Suppressor macrophage treated with lipopolysaccharide for 1 hour (primary cell): Measurements from ENCODE around the gene CTDP1.
"Not testable (repeated sequence)": the region's sequence is repeated elsewhere in the genome, so short reads cannot be mapped to it uniquely, and the experiment has no call there.

Experiments
- DNase-seq, 3 donors: peaks; one replicate each; pipeline ENCODE4 v3.0.0-alpha.2; 2020 to 2022

The CTDP1 gene

DNA sequence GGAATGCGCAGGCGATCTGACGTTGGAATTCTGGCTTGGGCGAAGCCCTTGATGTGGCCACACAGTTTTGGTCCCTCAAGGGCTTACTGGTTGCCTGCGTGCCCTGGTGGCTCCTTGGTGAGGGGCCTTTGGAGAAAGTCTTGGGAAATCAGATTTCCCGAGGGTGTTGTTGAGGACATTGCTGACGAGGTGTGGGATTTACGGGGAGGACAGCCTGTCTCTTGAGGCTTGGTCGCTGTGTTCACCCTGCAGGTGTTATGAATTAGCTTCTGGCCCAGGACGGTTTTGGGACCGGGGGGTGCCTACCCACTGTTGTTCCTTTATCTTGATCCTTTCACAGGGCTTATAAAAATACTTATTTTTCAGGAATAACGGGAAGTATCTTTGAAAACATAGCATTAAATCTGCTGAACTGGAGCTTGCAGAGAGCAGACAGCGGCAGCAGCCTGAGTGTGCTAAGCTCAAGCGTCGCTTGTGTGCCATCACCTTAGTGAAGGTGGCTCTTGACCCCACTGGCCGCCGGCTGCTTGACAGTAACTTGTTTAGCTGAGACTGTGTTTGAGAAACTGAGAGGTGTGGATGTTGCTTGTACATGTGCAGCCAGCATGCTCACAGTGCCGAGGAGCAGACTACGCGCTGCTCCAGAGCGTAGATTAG, 4.2 kb downstream of the CTDP1 start:
- DNase-seq = no peak

DNA sequence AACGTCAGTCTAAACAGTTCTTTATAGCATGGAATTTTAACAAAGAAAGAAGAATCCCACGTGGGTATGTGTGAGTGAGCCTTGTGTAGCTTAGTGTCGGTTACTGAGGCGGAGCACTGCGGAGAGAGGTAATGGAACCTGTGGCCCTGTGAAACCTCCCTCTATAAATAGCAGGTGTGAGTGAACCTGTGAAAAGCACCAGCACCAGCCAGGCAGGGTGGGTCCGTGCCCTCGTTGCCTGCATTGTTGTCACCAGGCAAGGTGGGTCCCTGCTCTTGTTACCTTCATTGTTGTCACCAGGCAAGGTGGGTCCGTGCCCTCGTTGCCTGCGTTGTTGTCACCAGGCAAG, 4.7 kb downstream of the CTDP1 start:
- DNase-seq = no peak

DNA sequence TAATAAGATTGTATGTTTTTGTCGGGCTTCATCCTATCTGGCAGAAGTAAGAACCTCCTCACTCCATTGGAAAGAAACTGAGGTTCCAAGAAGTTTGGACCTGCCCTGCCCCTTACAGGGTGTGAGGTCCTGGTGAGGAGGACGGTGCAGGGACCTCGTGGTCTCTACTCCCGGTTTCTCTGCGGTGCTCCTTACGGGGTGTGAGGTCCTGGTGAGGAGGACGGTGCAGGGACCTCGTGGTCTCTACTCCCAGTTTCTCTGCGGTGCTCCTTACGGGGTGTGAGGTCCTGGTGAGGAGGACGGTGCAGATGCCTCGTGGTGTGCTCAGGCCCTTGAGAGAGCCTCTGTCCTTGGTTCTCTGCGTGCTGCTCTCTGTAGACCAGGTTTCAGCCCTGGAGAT, 5.2 kb downstream of the CTDP1 start:
- no peak for DNase-seq

DNA sequence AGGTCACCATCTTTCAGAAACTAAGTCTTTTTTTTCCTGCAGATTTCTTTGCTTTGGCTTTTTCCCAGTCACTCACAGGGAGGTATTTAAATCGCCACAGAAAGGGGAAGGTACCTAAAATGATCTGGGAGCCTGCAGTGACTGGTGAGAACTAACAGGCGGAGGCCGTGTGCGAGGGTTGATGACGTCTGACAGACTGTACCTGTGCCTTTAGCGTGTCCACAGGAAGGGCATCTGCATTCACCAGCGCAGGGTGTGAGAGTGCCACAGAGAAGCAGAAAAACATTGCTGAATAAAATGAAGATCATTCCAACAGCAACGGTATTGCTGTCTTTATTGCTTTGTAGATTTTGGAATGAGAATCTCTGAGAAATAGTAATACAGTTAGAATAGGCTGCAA, 5.7 kb downstream of the CTDP1 start:
- DNase-seq = no peak

DNA sequence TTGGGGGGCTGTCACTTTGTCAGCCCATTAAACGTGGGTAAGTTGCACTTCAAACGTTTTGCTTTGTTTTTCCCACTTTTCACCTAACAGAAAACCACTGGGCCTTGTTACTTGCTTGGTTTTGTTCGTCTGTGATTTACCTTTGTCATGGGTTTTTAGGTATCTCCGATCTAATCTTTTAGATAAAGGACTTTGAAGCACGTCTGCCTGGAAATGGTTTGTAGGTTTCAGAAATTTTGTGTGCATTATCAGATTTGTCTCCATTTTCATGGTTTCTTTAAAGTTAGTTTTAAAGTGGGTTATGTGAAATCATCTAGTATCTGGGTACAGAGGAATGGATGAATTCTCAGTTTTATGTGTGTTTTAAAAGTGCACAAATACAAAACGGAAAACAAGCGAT, 6.4 kb downstream of the CTDP1 start:
- DNase-seq = no peak

DNA sequence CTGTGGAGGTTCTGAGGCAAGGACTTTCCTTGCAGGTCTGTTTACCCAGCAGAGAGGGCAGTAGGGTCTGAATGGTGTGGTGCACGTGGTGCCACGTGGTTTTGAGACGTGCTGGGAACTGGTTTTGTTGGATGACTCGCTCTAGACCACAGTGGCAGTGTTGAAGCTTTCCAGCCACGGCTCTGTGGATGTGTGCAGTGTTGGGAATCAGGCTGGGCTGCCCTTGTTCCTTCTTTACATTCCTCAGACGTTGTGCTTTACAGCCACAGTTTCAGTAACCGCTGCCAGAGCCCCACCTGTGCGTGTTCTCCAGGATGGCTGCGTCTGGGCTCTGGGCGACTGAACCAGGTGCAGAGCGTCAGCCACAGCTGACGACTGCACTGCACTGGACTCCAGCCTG, 8.2 kb downstream of the CTDP1 start:
- no peak for DNase-seq

DNA sequence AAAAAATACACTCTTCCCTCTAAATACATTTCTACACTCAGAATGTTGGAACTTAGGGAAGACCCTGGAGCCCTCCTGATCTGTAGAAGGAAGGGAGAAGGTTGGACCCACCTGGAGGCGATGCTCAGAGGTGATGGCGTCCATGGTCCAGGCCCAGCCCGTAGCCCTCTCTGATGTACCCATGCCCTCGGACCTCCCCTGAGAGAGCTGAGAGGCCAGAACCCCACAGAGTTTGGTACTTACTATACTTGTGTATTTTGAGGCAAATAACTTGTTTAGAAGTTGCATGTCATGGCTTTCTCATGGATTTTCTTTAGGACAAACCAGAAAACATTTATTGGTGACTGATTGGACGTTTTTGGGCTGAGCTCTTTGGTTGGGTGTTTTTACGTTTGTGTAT, 10.5 kb downstream of the CTDP1 start:
- DNase-seq = no peak

DNA sequence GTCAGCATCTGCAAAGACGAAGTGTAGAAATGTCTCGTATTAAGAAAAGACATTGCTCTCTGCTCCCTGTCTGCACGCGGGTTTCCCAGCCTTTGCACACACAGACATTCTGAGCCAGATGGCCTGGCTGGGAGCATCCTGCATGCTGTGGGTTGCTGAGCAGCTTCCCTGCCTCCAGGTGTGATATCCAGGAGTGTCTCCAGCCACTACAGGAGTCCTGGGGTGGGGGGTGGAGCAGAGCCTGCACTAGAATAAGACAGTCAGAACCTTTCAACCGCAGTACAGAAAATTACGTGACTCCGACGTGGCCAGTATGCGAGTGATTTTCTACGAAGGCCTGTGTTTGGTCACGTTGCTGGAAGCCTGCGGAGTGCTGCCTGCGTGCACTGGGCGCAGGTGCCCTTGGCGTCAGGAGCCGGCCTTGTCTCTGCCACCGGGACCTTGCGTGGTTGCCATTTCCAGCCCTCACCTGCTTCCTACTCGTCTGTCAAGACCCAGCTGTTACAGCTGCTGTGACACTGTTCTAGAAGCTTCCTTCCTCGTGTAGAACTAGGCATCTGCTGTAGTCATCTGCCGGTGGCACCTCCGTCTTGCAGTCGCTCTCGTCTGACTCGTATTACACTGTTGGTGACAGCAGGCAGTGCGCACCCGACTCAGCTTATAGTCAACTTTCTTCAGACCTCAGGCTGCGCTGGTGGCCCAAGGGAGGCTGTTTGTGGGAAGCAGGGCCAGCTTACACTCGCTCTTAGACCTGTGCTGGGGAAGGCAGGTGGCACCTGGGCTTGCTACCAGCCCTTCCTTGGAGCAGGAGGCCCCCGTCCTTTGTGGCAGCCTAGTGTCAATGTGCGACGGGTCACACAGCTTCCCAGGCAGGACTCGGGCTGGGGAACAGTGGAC, 11.2 kb downstream of the CTDP1 start:
- DNase-seq = no peak

DNA sequence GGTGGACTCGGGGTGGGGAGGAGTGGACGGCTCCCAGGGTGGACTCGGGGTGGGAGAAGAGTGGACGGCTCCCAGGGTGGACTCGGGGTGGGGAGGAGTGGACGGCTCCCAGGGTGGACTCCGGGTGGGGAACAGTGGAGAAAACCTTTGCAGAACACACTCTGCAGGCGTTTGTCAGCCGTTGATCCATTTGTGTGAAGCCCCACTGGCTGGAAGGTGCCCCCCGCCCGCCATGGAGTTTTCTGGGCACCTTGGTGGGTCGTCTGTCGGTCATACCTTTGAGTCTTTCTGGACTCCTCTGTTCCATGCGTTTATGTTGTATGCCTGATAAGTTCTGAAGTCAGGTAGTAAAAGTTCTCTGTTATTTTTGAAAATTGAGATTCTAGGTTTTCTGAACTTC, 12.5 kb downstream of the CTDP1 start:
- no peak for DNase-seq

DNA sequence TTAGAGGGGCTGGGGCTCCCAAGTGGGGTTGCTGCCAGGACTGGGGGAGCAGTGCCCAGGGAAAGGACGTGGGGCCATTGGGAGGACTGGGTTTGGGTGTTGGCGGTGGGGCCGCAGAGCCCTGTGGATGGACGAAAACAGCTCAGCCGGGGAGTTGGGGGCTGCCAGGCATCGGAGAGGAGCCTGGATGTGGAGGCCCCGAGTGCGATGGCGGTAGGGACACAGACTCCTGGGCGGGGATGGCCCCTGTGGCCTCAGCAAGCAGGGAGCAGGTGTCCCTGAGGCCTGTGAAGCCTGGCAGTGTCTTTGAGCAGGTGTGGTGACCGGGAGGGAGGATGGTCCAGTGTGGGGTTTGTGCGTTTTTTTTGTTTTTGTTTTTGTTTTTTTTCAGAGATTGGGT, 13.3 kb downstream of the CTDP1 start:
- DNase-seq = no peak

DNA sequence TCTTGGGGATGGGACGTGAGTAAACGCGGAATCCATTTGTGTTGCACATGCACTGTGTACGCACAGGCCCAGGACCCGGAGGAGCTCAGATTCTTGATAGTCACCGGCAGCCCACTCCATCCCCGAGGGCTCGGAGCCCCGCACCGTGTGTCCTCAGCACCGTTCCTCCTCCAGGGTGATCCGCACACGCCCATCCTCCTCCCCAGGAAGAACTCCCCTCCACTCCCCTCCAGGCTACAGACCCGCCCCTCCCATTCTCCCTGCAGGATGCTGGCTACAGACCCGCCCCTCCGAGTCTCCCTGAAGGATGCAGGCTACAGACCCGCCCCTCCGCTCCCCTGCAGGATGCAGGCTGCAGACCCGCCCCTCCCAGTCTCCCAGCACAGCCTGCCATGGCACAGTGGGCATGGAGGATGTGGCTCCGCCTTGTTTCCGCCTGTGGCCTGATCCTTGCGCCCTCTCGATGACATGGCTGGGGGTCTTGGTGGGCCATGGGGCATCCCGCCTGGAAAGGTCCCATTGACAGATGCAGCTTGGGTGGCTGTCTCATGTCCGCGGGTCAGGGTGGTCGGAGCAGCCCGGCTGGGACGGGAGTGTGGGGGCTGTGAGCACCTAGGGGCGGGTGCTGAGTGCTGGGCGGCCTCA, 14.1 kb downstream of the CTDP1 start:
- DNase-seq = no peak

DNA sequence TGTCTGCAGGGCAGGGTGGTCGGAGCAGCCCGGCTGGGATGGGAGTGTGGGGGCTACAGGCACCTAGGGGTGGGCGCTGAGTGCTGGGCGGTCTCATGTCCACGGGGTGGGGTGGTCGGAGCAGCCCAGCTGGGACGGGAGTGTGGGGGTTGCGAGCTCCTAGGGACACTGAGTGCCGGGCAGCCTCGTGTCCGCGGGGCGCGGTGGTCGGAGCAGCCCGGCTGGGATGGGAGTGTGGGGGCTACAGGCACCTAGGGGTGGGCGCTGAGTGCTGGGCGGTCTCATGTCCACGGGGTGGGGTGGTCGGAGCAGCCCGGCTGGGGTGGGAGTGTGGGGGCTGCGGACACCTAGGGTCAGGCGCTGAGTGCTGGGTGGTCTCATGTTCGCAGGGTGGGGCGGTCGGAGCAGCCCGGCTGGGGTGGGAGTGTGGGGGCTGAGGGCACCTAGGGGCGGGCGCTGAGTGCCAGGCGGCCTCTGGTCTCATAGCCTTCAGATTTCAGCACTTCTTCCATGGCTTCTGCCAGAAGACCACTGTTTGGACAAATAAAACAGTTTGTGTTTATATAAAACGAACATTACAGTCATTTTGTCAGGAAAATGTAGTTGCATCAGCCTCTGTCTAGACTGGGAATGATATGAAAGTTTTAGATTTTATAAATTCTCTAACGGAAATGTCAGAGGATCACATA, 14.7 kb downstream of the CTDP1 start:
- DNase-seq = not testable (repeated sequence)

DNA sequence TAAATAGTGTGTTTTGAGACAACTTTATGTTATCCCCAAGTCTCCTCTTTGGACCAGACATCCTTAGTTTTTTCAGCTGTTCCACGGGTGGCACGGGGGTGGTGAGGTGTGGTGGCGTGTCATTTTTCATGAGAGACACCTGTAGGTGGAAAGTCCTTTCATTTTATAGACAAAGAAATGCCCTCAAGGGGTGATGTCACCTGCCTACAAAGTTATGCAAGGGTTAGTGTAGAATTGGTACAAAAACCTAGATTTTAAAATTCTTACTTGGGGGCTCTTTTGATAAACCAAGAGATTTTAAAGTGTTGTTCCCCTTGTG, 15.3 kb downstream of the CTDP1 start:
- no peak for DNase-seq

DNA sequence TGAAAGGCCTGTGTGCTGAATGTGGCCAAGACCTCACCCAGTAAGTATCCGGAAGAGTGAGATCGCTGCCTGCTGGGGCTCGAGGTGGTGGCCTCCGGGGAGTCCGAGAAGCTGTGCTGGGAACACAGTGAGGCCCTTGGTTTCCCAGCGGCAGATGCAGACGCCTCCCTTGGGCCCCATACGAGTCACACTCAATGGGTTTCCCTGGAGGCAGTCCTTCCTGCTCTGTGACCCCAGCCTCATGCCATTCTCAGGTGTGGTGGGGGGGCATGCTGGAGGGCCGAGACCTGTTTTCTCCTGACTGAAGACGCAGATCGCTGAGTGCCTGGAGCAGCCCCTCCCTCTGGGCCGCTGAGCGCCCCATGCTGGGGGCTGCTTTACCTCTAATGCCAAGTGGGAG, 15.7 kb downstream of the CTDP1 start:
- no peak for DNase-seq

DNA sequence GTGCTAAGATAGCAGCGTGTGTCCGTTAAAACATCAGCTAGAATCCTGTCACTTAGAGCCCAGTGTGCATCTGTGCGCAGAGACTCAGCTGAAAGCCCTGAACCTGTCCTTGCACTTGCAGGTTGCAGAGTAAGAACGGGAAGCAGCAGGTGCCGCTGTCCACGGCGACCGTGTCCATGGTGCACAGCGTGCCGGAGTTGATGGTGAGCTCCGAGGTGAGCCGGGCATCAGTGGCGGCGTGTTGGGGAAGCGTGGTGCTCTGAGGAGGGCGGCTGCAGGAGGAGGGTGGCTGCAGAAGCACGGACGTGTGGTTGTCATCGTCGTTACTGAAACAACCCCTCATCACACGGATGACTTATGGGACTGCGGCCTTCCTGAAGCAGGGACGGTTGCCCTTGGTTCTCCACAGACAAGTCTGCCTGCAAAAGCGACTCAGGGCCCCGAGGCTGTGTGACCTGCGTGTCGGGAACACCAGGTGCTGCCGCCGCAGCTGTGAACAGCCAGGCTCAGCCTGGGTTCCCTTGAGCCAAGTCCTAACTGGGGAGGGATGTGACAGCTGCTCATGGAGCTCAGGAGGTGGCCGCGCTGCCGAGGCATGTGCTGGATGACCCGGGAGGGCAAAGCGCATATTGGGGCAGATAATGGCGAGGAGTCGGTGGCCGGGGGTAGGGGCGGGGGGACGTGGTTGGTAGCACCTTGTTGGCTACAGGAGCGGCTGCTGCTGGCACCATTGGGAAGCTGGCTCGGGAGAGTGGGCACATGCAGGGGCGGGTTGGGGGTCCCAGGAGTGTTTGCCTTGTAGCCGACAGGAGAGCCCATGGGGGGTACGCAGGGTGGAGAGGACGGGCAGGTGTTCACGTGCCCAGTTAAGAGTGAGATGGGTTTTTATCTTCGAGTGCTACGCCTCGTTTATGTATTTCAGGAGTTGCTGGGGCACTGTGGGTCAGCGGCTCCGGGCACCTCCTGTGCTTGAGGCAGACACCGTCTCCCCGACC, 16.6 kb downstream of the CTDP1 start:
- DNase-seq = no peak

DNA sequence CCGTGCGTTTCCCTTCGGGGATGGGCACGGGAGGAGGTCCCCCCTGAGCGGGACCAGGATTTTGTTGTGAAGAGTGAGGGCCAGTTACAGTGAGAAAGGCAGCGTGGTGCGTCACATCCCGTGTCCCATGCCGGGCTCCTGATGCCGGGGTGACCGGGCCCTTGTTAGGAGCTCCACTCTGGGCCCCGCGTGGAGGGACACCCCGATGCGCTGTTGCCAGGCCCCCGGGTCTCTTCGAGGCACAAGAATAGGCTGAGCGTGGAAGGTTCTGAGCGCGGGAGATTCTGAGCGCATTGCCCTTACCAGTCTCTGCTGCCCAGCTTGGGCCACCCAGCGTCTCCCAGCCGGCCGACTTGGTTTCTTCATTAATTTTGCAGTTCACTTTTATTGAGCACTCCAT, 17.6 kb downstream of the CTDP1 start:
- DNase-seq = no peak

DNA sequence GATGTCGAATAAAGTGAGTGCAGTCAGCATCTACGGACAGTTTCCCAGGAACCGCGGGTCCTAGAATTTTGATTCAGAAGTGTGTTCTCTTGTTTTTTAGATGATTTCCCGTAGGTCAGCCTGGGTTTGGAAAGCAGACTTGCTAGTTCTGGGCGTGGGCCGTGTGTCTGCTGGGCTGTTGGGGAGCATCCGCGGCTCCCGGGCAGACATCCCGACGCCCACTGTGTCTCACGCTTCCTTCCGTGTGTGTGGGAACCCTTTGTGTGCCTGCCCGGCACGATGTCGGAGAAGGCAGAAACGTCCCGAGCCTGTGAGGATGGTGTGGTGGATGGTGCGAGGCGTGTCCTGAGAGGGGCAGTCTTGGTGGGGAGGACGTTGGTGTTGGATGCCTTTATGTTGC, 18.4 kb downstream of the CTDP1 start:
- no peak for DNase-seq

DNA sequence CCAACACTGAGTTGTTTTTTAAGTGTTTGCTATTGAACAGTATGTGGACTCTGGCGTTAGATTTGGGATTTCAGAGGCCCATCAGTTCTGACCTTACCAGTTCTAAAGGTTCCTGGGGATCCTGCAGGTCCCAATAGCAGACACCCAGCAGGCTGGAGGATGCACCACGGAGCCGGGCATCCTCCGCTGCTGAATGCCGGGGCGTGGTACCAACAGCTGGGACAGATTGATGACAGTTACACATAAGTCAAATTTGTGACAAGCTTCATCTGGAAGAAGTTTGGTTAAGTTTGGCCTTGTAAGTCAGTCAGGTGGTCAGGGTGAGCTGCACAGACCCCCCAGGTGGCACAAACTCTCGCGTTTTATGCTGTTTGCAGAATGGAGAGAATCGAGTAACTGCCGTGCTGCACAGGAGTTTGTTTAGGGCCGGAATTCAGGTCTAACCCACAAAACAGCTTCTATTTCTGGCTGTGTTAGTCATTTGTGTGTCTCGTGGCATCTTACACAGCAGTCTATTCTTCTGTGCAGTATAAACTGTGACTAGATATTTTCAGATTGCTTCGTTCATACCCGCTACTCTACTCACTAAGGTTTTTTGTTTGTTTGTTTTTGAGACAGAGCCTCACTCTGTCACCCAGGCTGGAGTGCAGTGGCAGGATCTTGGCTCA, 19.2 kb downstream of the CTDP1 start:
- no peak for DNase-seq

DNA sequence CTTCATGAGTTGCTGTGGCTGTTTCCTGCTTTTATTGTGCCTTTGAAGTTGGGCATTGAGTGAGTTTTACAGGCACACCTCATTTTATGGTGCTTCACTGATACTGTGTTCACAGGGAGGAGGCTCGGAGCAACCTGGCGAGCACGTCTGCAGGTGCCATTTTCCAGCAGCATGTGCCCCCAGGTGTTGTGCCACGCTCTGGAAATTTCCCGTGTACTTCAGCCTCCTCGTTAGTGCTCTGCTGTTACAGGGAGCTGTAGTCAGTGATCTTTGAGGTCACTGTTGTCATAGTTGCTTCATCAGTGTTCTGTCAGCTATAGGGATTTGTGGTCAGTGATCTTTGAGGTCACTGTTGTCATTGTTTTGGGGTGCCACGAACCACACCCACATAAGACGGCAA, 20.1 kb downstream of the CTDP1 start:
- DNase-seq = no peak

DNA sequence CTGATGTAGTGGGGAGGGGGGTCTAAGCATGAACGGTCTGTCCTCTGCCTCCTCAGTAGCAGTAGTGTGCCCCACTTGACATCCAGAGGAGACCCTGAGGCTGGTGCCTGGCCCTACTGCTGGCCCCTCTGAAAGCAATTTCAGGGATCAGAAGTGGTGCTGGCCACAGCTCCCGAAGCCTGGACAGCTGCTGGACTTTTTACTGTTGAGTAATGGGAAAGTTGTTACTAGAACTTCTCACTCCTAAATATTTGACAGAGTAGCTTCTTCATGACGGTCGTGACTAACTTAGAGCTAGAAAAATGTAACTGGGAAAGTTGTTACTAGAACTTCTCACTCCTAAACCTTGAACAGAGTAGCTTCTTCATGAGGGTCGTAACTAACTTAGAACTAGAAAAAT, 23.3 kb downstream of the CTDP1 start:
- no peak for DNase-seq

DNA sequence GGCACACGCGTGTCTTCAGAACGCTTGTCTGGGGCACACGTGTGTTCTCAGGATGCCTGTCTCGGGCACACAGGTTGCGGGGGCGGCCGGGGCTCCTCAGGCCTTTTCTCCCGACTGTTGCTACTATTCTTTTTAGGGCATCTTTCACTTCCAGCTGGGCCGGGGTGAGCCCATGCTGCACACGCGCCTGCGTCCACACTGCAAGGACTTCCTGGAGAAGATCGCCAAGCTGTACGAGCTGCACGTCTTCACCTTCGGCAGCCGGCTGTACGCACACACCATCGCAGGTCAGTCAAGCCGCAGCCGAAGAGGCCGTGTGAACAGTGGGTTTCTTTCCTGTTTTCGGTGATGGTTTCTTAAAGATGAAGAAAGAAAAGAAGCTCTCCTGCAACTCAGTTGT, 25.0 kb downstream of the CTDP1 start:
- DNase-seq = no peak

DNA sequence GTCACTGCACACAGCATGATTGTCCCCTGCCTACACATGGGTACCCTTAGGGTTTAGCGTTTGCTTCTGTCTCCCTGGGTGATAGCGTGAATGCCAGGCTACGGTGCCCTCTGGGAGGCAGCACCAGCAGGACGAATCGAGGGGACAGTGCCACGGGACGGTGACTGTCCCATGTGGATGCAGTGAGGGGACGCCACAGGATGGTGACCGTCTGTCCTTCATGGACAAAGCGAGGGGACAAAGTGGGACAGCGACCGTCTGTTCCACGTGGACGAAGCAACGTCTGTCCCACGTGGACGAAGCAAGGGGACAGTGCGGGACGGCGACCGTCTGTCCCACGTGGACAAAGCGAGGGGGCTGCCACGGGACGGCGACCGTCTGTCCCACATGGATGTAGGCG, 25.7 kb downstream of the CTDP1 start:
- DNase-seq = no peak
